ENCODE data around the gene GATA2. TPM values are rescaled to one million over a fixed set of nuclear protein-coding genes. Genes with fewer than 3 reads are reported as not detected.

The GATA2 gene
- total RNA-seq, 3 donors from 2014 or later (not counting 1 experiment from before 2014, with no cell fraction given): 0.92 to 225 (median 8.4) TPM

GRCh38 chr3:128439226-128439625 is 53.8 kb downstream of the GATA2 start:
- Mint-ChIP-seq H3K4me3 (no peak overlapping the region), H3K9me3 (no peaks in the 10 kb centered on the region), H3K27ac (no peak overlapping the region), H3K27me3 (ENCODE audit: low read depth in 2 of 2) (peaks cover 11 to 35% of the 10 kb centered on the region in 2 donors), H3K36me3 (no peaks in the 10 kb centered on the region), H3K4me1 (peaks cover 0 to 5% of the 10 kb centered on the region in 2 donors)
- TF ChIP-seq CTCF (IDR thresholded peaks at IDR 0.05): no peak
- H3K9me3 ChIP-seq (ENCODE audit: control insufficient read depth, insufficient read depth, low read length): no peaks in the 10 kb centered on the region
- intact Hi-C loops (cut with micrococcal nuclease): no loop called here
- H3K27ac ChIP-seq (ENCODE audit: low read length): no peak overlapping the region
- no peak overlapping the region for H3K4me3 ChIP-seq (ENCODE audit: low read length)
- no peaks in the 10 kb centered on the region for H3K36me3 ChIP-seq (ENCODE audit: control insufficient read depth, insufficient read depth, low read length)
- no peaks in the 10 kb centered on the region for H3K27me3 ChIP-seq (ENCODE audit: control insufficient read depth, insufficient read depth, low read length)
- no peaks in the 10 kb centered on the region for H3K4me1 ChIP-seq (ENCODE audit: control insufficient read depth, insufficient read depth, low read length)
- 83% methylated on average over 3 of the region's 3 CpGs for WGBS (ENCODE audit: insufficient coverage)
- ATAC-seq (no peak), DNase-seq (no peak)

GRCh38 chr3:128438488-128439072 is 54.4 kb downstream of the GATA2 start:
- H3K4me3 Mint-ChIP-seq: no peak overlapping the region
- H3K27ac ChIP-seq (ENCODE audit: low read length): no peak overlapping the region
- no peak for TF ChIP-seq CTCF (IDR thresholded peaks at IDR 0.05)
- H3K27me3 ChIP-seq (ENCODE audit: control insufficient read depth, insufficient read depth, low read length): no peaks in the 10 kb centered on the region
- no peak overlapping the region for H3K27ac Mint-ChIP-seq
- ATAC-seq: no peak
- peaks cover 15 to 35% of the 10 kb centered on the region in 2 donors for H3K27me3 Mint-ChIP-seq (ENCODE audit: low read depth in 2 of 2)
- H3K4me1 Mint-ChIP-seq: peaks cover 0 to 2% of the 10 kb centered on the region in 2 donors
- no peaks in the 10 kb centered on the region for H3K4me1 ChIP-seq (ENCODE audit: control insufficient read depth, insufficient read depth, low read length)
- intact Hi-C loops (cut with micrococcal nuclease): no loop called here
- no peaks in the 10 kb centered on the region for H3K9me3 Mint-ChIP-seq
- WGBS (ENCODE audit: insufficient coverage): 82% methylated on average over 6 of the region's 6 CpGs
- H3K36me3 Mint-ChIP-seq: no peaks in the 10 kb centered on the region
- H3K4me3 ChIP-seq (ENCODE audit: low read length): no peak overlapping the region
- no peak for DNase-seq
- H3K9me3 ChIP-seq (ENCODE audit: control insufficient read depth, insufficient read depth, low read length): no peaks in the 10 kb centered on the region
- H3K36me3 ChIP-seq (ENCODE audit: control insufficient read depth, insufficient read depth, low read length): no peaks in the 10 kb centered on the region

- Histone ChIP-seq H3K4me1 (ENCODE audit: control insufficient read depth, insufficient read depth, low read length) (no peaks in the 10 kb centered on the region), H3K36me3 (ENCODE audit: control insufficient read depth, insufficient read depth, low read length) (no peaks in the 10 kb centered on the region), H3K27ac (ENCODE audit: low read length) (no peak overlapping the region), H3K9me3 (ENCODE audit: control insufficient read depth, insufficient read depth, low read length) (no peaks in the 10 kb centered on the region), H3K27me3 (ENCODE audit: control insufficient read depth, insufficient read depth, low read length) (peaks cover 3% of the 10 kb centered on the region), H3K4me3 (ENCODE audit: low read length) (no peak overlapping the region)
- DNase-seq (no peak), ATAC-seq (no peak)
- WGBS (ENCODE audit: insufficient coverage): 94% methylated on average over 3 of the region's 3 CpGs
- no peaks in the 10 kb centered on the region for H3K9me3 Mint-ChIP-seq
- no peak overlapping the region for H3K27ac Mint-ChIP-seq
- peaks cover 25 to 36% of the 10 kb centered on the region in 2 donors for H3K27me3 Mint-ChIP-seq (ENCODE audit: low read depth in 2 of 2)
- no peak for TF ChIP-seq CTCF (IDR thresholded peaks at IDR 0.05)
- H3K36me3 Mint-ChIP-seq: no peaks in the 10 kb centered on the region
- intact Hi-C loops (cut with micrococcal nuclease): no loop called here
- H3K4me3 Mint-ChIP-seq: no peak overlapping the region
- H3K4me1 Mint-ChIP-seq: peaks cover 0 to 9% of the 10 kb centered on the region in 2 donors
These were observed 56.8 kb downstream of the GATA2 start for GRCh38 chr3:128436214-128436613.

GRCh38 chr3:128435561-128435960 is 57.4 kb downstream of the GATA2 start:
- Mint-ChIP-seq H3K4me3 (no peak overlapping the region), H3K9me3 (no peaks in the 10 kb centered on the region), H3K4me1 (peaks cover 0 to 9% of the 10 kb centered on the region in 2 donors), H3K27ac (no peak overlapping the region), H3K27me3 (ENCODE audit: low read depth in 2 of 2) (peaks cover 27 to 42% of the 10 kb centered on the region in 2 donors), H3K36me3 (no peaks in the 10 kb centered on the region)
- ATAC-seq (no peak), DNase-seq (no peak)
- H3K27ac ChIP-seq (ENCODE audit: low read length): no peak overlapping the region
- no peak for TF ChIP-seq CTCF (IDR thresholded peaks at IDR 0.05)
- intact Hi-C loops (cut with micrococcal nuclease): no loop called here
- H3K36me3 ChIP-seq (ENCODE audit: control insufficient read depth, insufficient read depth, low read length): no peaks in the 10 kb centered on the region
- H3K9me3 ChIP-seq (ENCODE audit: control insufficient read depth, insufficient read depth, low read length): no peaks in the 10 kb centered on the region
- H3K4me1 ChIP-seq (ENCODE audit: control insufficient read depth, insufficient read depth, low read length): no peaks in the 10 kb centered on the region
- no peak overlapping the region for H3K4me3 ChIP-seq (ENCODE audit: low read length)
- H3K27me3 ChIP-seq (ENCODE audit: control insufficient read depth, insufficient read depth, low read length): peaks cover 3% of the 10 kb centered on the region
- 88% methylated on average over 5 of the region's 5 CpGs for WGBS (ENCODE audit: insufficient coverage)
